Measurements from ENCODE around the gene CNTNAP2. TPM values are rescaled to one million over a fixed set of nuclear protein-coding genes. Genes with fewer than 3 reads are reported as not detected.

Gene CNTNAP2
- total and polyA plus RNA-seq, 11 donors, result 0.01 to 2.6 (median 0.31) TPM; not detected in 3

DNA sequence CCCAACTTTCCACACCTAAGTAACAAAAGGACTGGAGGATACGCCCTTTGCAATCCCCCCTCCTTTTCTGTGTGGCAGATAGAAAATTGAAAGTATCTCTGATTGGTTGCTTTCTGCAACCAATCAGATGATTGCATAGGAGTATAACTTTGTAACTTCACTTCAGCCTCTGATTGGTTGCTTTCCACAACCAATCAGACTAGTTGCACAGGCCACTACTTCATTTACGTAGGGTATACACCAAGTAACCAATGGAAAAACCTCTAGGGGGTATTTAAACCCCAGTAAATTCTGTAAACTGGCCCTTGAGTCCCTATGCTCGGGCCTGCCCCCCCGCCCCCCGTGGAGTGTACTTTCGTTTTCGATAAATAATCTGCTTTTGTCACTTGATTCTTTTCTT is 1080.4 kb downstream of the CNTNAP2 start:
- no peaks in the 10 kb centered on the region for H3K27me3 ChIP-seq
- no peak for DNase-seq
- peaks cover 0 to 7% (median 0%) of the 10 kb centered on the region in 12 donors for H3K9me3 ChIP-seq
- no peak for ATAC-seq
- H3K27ac ChIP-seq, result no peak overlapping the region
- no peak for TF ChIP-seq POLR2A (IDR thresholded peaks at IDR 0.05)
- TF ChIP-seq CTCF (IDR thresholded peaks at IDR 0.05), result no peak
- WGBS, 4 donors, result 84 to 90% (median 85%) methylated on average over 7 of the region's 7 CpGs
- H3K4me1 ChIP-seq, result no peaks in the 10 kb centered on the region
- no peak overlapping the region for H3K4me3 ChIP-seq
- no peaks in the 10 kb centered on the region for H3K36me3 ChIP-seq
- intact Hi-C loops (cut with DNase I), result no loop called here

- no peak for ATAC-seq
- H3K36me3 ChIP-seq, result no peaks in the 10 kb centered on the region
- no peak overlapping the region for H3K4me3 ChIP-seq
- no peaks in the 10 kb centered on the region for H3K27me3 ChIP-seq
- H3K9me3 ChIP-seq, result peaks cover 0 to 8% (median 0%) of the 10 kb centered on the region in 12 donors
- WGBS, 4 donors, result 56 to 79% (median 72%) methylated on average over 1 of the region's 1 CpG
- TF ChIP-seq CTCF (IDR thresholded peaks at IDR 0.05) (no peak), POLR2A (IDR thresholded peaks at IDR 0.05) (no peak)
- intact Hi-C loops (cut with DNase I), result no loop called here
- no peak for DNase-seq
- no peak overlapping the region for H3K27ac ChIP-seq
- no peaks in the 10 kb centered on the region for H3K4me1 ChIP-seq
Measured at GRCh38 chr7:147199868-147200267, 1083.3 kb downstream of the CNTNAP2 start.

- intact Hi-C loops (cut with DNase I), result no loop called here
Measured at GRCh38 chr7:147207988-147208387, 1091.4 kb downstream of the CNTNAP2 start.

DNA sequence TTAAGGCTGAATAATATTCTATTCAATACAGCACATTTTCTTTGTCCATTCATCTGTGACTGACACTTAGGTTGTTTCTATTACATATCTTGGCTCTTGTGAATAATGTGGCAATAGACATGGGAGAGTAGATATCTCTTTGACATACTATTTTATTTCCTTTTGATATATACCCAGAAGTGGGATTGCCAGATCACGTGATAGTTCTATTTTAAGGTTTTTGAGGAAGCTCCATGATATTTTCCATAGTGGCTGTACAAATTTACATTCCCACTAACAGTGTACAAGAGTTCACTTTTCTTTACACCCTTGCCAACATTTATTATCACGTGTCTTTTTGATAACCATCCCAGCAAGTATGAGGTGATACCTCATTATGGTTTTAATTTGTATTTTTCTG is 1114.7 kb downstream of the CNTNAP2 start:
- 56 to 70% (median 63%) methylated on average over 2 of the region's 2 CpGs for WGBS, 4 donors
- H3K9me3 ChIP-seq, result peaks cover 0 to 8% (median 0%) of the 10 kb centered on the region in 12 donors
- no peaks in the 10 kb centered on the region for H3K4me1 ChIP-seq
- no peak overlapping the region for H3K4me3 ChIP-seq
- intact Hi-C loops (cut with DNase I), result no loop called here
- DNase-seq (no peak), ATAC-seq (no peak)
- H3K27ac ChIP-seq, result no peak overlapping the region
- no peaks in the 10 kb centered on the region for H3K27me3 ChIP-seq
- H3K36me3 ChIP-seq, result no peaks in the 10 kb centered on the region
- no peak for TF ChIP-seq POLR2A (IDR thresholded peaks at IDR 0.05)
- no peak for TF ChIP-seq CTCF (IDR thresholded peaks at IDR 0.05)

More at GRCh38 chr7:147207988-147208387, 1091.4 kb downstream of the CNTNAP2 start:
- H3K4me1 ChIP-seq, result no peaks in the 10 kb centered on the region
- DNase-seq (no peak), ATAC-seq (no peak)
- H3K9me3 ChIP-seq, result peaks cover 0 to 10% (median 2%) of the 10 kb centered on the region in 12 donors
- TF ChIP-seq CTCF (IDR thresholded peaks at IDR 0.05) (no peak), POLR2A (IDR thresholded peaks at IDR 0.05) (no peak)
- no peaks in the 10 kb centered on the region for H3K27me3 ChIP-seq
- H3K36me3 ChIP-seq, result no peaks in the 10 kb centered on the region
- WGBS, 4 donors, result 78 to 89% (median 82%) methylated on average over 1 of the region's 1 CpG
- no peak overlapping the region for H3K27ac ChIP-seq
- H3K4me3 ChIP-seq, result no peak overlapping the region

Data from heart left ventricle (tissue), 16 donors.